Left hindlimb (tissue), 1 donor: ENCODE results near the gene TFB2M.

Source experiments
- DNase-seq: peaks from one replicate; pipeline ENCODE4 v3.0.0-alpha.2; 2018

TFB2M gene

GRCh38 chr1:246512230-246512629, 53.8 kb downstream of the TFB2M start:
- DNase-seq = no peak

DNA sequence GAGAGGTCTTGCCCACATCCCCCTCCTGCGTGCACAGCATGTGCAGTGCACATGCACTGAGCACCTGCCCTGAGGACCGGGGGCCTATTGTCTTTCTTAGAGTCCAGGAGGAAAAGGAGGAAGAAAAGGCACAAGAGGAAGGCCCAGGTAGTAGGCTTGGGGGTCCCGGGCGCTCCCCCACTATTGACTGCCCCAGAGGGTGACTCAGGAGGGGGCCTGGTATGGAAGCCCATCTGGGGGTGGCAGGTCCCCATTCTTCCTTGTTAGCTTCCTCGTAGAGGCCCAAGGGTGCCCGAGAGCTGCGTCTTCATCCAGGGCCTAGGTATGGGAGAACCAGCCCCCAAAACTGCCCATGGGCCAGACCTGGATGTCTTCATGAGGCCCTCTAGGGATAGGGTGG, 54.9 kb downstream of the TFB2M start:
- no peak for DNase-seq

DNA sequence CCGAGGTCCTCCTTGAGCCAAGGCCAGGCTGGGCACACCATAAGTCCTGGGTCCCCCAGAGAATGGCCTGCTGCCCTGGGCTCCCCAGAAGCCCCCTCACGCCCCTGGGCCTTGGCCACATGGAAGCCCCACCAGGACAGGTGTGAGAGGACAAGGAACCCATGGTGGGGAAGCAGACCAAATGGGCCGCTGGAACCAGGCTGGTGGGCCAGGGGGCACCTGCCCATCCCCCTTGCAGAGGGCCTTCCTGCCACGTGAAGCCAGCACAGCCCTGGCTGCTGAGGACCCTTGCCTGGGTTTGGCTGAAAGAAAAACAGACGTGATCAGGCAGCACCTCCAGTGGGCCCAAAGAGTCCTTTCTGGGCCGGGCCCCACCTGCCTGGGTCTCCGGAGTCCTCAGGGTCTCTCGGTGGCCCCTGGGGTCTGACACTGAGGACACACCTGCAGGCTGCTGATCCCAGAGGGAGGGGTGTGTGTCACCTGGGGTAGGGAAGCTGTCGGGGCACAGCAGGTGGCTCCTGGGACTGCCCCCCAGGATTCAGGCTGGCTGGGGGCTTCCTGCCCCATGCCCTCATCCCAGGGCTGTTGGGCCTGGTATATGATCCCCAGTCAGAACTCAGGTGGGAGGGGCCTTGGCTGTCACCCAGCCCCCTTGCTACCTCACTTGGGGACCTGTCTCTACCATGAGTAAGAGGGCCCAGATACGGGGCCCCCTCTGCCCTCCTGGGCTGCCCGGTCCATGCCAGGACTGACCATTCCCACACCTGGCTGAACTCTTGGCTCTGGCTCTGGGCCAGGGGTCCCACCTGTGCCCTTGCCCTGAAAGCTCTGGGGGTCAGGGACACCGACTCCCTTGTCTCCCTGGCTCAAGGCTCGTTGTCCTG, 55.7 kb downstream of the TFB2M start:
- no peak for DNase-seq

DNA sequence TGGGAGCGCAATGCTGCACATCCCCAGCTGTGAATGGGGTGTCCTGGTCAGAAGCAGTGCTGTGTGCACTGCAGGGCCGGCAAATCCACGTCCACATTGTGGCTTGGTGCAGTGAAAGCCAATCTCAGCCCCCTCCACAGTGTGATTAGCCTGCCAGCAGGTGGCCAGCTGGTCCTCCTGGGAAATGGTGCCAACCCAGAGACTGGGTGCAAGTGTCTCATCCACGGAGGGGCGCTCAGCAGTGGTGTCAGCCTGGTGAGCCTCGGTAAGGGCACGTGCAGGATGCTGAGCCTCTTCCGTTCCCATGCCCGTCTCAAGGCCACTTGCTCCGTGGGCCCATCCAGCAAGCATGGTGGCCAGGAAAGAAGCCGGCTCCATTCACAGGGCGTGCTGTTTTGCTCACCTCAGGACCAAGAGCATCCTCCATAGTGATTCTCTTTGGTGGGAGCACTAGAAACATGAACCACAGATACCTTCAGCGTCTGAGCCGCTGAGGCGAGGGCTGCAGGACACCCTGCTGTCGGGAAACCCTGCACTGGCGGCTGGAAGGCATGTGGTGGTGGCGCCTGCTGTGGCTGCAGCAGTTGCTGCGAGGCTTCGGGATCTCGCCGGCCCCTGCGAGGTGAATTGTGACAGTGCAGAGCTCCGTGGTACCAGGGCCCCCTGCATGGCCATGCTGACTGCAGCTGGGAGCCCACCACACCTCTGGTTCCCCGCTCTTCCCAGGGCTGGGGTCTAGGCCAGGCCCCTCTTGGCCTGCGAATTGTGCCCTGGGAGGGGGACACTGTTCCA, 57.0 kb downstream of the TFB2M start:
- no peak for DNase-seq

- DNase-seq = peak; percentile 89
Measured at GRCh38 chr1:246506674-246507481, 59.2 kb downstream of the TFB2M start, which contains the start of gene SMYD3. Gene SMYD3 (minus strand): TSS chr1:246507279.

DNA sequence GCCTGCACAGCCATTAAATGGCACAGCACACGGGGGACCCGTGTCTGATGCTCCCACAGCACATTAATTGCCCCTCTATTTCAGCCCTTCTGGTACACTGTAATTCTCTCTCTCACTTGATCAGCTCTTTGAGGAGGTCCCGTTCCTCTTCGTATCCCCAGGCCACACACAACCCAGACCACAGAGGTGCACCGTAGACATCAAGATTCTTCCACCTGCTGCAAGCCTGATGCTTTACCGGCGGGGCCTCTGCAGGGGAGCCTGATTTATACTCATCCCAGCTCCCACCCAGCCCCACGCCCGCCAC, 59.7 kb downstream of the TFB2M start:
- DNase-seq = no peak

GRCh38 chr1:246503341-246503740, 62.7 kb downstream of the TFB2M start:
- no peak for DNase-seq

- no peak for DNase-seq
Measured at GRCh38 chr1:246497331-246497915, 68.6 kb downstream of the TFB2M start.

- peak; percentile 71 for DNase-seq
Measured at GRCh38 chr1:246492611-246493245, 73.3 kb downstream of the TFB2M start.

DNA sequence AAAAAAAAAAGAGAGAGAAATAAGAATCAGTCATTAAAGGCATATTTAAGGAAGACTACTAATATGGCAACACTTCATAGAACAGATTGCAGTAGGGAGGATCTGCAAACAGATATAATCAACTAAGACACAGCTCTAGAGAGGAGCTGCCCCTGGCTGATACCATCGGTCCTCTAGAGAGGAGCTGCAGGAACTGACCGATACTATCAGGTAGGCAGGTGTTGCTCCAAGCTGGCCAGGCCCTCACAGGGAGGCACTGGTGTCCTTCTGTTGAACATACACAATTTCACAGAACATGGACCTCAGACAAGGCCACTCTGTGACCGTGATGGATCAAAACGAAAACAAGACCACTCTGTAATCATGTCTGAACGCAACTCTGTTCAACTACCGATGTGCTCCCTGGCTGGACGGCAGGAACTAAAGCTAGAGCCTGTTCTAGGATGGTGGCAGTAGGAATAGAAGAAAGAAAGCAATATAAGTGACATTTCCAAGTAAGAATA, 74.5 kb downstream of the TFB2M start:
- DNase-seq = no peak
